ENCODE results near the gene FCAMR. TPM values are rescaled to one million over a fixed set of nuclear protein-coding genes. Genes with fewer than 3 reads are reported as not detected.
A peak's percentile ranks its signal among the peaks of the same experiment; 100 is the strongest.

Gene FCAMR
- total RNA-seq, 1 donor from 2014 or later: not detected

GRCh38 chr1:206982216-206982615 is 12.0 kb upstream of the FCAMR start:
- TF ChIP-seq CTCF (IDR thresholded peaks at IDR 0.05; ENCODE audit: borderline replicate concordance): peak; percentile 74
- H3K27me3 ChIP-seq (ENCODE audit: low read depth): peaks cover 18% of the 10 kb centered on the region
- peak; percentile 35 for DNase-seq
- intact Hi-C loops (cut with micrococcal nuclease): no loop called here
- H3K4me3 ChIP-seq: no peak overlapping the region
- no peaks in the 10 kb centered on the region for H3K36me3 ChIP-seq
- no peak overlapping the region for H3K27ac ChIP-seq (replicated peaks)
- H3K4me1 ChIP-seq: no peaks in the 10 kb centered on the region
- no peaks in the 10 kb centered on the region for H3K9me3 ChIP-seq (replicated peaks)

- no peak overlapping the region for H3K4me3 ChIP-seq
- TF ChIP-seq CTCF (IDR thresholded peaks at IDR 0.05; ENCODE audit: borderline replicate concordance): peak; percentile 48
- intact Hi-C loops (cut with micrococcal nuclease): no loop called here
- no peaks in the 10 kb centered on the region for H3K36me3 ChIP-seq
- no peak for DNase-seq
- H3K4me1 ChIP-seq: no peaks in the 10 kb centered on the region
- H3K27ac ChIP-seq (replicated peaks): no peak overlapping the region
- H3K9me3 ChIP-seq (replicated peaks): no peaks in the 10 kb centered on the region
- H3K27me3 ChIP-seq (ENCODE audit: low read depth): peaks cover 5% of the 10 kb centered on the region
Measured at GRCh38 chr1:206979379-206980043, 9.3 kb upstream of the FCAMR start.

GRCh38 chr1:206978259-206978658 is 8.0 kb upstream of the FCAMR start:
- Histone ChIP-seq H3K4me3 (no peak overlapping the region), H3K36me3 (no peaks in the 10 kb centered on the region), H3K27ac (replicated peaks) (no peak overlapping the region), H3K9me3 (replicated peaks) (no peaks in the 10 kb centered on the region), H3K4me1 (no peaks in the 10 kb centered on the region), H3K27me3 (ENCODE audit: low read depth) (no peaks in the 10 kb centered on the region)
- intact Hi-C loops (cut with micrococcal nuclease): no loop called here
- TF ChIP-seq CTCF (IDR thresholded peaks at IDR 0.05; ENCODE audit: borderline replicate concordance): no peak
- DNase-seq: no peak

- Histone ChIP-seq H3K36me3 (no peaks in the 10 kb centered on the region), H3K27me3 (ENCODE audit: low read depth) (peaks cover 15% of the 10 kb centered on the region), H3K27ac (replicated peaks) (no peak overlapping the region), H3K9me3 (replicated peaks) (no peaks in the 10 kb centered on the region), H3K4me3 (no peak overlapping the region), H3K4me1 (no peaks in the 10 kb centered on the region)
- no peak for DNase-seq
- intact Hi-C loops (cut with micrococcal nuclease): no loop called here
- TF ChIP-seq CTCF (IDR thresholded peaks at IDR 0.05; ENCODE audit: borderline replicate concordance): no peak
Measured at GRCh38 chr1:206975306-206975705, 5.0 kb upstream of the FCAMR start.

GRCh38 chr1:206974140-206974539 is 3.9 kb upstream of the FCAMR start:
- no peaks in the 10 kb centered on the region for H3K9me3 ChIP-seq (replicated peaks)
- H3K27ac ChIP-seq (replicated peaks): no peak overlapping the region
- peaks cover 26% of the 10 kb centered on the region for H3K27me3 ChIP-seq (ENCODE audit: low read depth)
- intact Hi-C loops (cut with micrococcal nuclease): no loop called here
- no peak for TF ChIP-seq CTCF (IDR thresholded peaks at IDR 0.05; ENCODE audit: borderline replicate concordance)
- H3K36me3 ChIP-seq: no peaks in the 10 kb centered on the region
- no peak for DNase-seq
- no peaks in the 10 kb centered on the region for H3K4me1 ChIP-seq
- no peak overlapping the region for H3K4me3 ChIP-seq
